ENCODE measurements around the gene GCHFR. TPM values are rescaled to one million over a fixed set of nuclear protein-coding genes. Genes with fewer than 3 reads are reported as not detected.

The GCHFR gene
- total and polyA plus RNA-seq, 2 of the 4 experiments (the other 2 are of a cell fraction), result 2.3 to 6.5 TPM

DNA sequence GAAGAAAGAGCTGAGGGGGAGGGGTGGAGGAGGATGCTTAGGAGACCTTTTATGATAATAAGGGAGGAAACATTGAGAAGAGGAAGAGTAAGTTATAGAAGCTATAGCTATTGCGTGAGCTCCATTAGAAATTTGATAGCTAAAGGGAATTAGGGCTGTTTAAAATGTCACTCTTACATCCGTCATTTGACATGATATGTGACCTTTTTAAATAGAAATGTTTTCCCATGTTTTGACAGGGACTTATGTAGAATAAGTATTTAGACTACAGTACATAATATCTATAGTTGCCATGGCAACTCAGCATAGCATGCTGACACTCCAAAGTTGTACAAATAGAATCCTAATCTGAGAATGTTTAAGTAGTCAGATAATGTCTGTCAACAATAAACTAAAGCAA, 49.7 kb upstream of the GCHFR start:
- H4K8ac ChIP-seq (ENCODE audit: low read depth in 2 of 2, low read length in 2 of 2), result no peak overlapping the region
- H3K4me2 ChIP-seq (ENCODE audit: low read depth, low read length), result no peak overlapping the region
- H3K9ac ChIP-seq (ENCODE audit: low read depth, low read length), result no peak overlapping the region
- ChIA-PET POLR2A (ENCODE audit: unreplicated experiment) (no interaction called here), CTCF (interaction anchor here (0.5 to 0.6 kb wide), 3 partner anchors 81 to 232 kb away, joined by 3 to 7 read pairs (median 5); no protein-coding TSS in a partner anchor)
- no peak overlapping the region for H2BK20ac ChIP-seq (ENCODE audit: low read depth, low read length)
- no peak overlapping the region for H3K14ac ChIP-seq (replicated peaks; ENCODE audit: low read depth, low read length)
- no peak overlapping the region for H4K91ac ChIP-seq (ENCODE audit: insufficient read depth, low read depth, low read length)
- peaks cover 3 to 6% of the 10 kb centered on the region in 2 experiments; a peak in 2 of 4 replicates for H3K79me1 ChIP-seq (ENCODE audit: low read depth in 1 of 2, low read length in 2 of 2)
- intact Hi-C loops (cut with micrococcal nuclease) (no loop called here), dilution Hi-C loops (cut with HindIII; ENCODE audit: low sequenced_read_pairs, unreplicated experiment) (no loop called here), in situ Hi-C loops (cut with MboI; ENCODE audit: low sequenced_read_pairs) (no loop called here)
- H4K20me1 ChIP-seq (ENCODE audit: insufficient read depth, low read length), result no peaks in the 10 kb centered on the region
- no peak for TF ChIP-seq CHD1 (IDR thresholded peaks at IDR 0.05; ENCODE audit: low read depth, low read length)
- no peak for TF ChIP-seq RCOR1 (IDR thresholded peaks at IDR 0.05; ENCODE audit: insufficient replicate concordance, low read length)
- TF ChIP-seq MAZ (IDR thresholded peaks at IDR 0.05; ENCODE audit: borderline replicate concordance, low read depth, low read length), result no peak
- TF ChIP-seq CTCF (conservative IDR thresholded peaks at IDR 0.05; ENCODE audit: low read depth, low read length), result no peak
- TF ChIP-seq CEBPB (IDR thresholded peaks at IDR 0.05; ENCODE audit: low read depth, low read length), result no peak
- no peak for TF ChIP-seq SMC3 (IDR thresholded peaks at IDR 0.05; ENCODE audit: low read depth, low read length)
- TF ChIP-seq RFX5 (IDR thresholded peaks at IDR 0.05; ENCODE audit: low read depth, low read length), result no peak
- H3K23ac ChIP-seq (ENCODE audit: low read depth, low read length), result no peak overlapping the region
- peaks cover 3% of the 10 kb centered on the region; the same call in 1 of the 2 replicates for H3K36me3 ChIP-seq (ENCODE audit: control insufficient read depth, insufficient read depth, low read length)
- DNase-seq, result no peak
- H3K4ac ChIP-seq (ENCODE audit: low read depth, low read length), result no peak overlapping the region
- no peaks in the 10 kb centered on the region for H3K9me3 ChIP-seq (ENCODE audit: control insufficient read depth, insufficient read depth, low read length)
- no peaks in the 10 kb centered on the region for H3K4me1 ChIP-seq (ENCODE audit: control insufficient read depth, insufficient read depth, low read length)
- H2AFZ ChIP-seq (replicated peaks; ENCODE audit: low read length, poor library complexity), result no peak overlapping the region
- H2BK120ac ChIP-seq (ENCODE audit: low read depth, low read length), result no peak overlapping the region
- no peak overlapping the region for H2AK9ac ChIP-seq (replicated peaks; ENCODE audit: low read depth, low read length, poor library complexity)
- H3K27me3 ChIP-seq (ENCODE audit: control insufficient read depth, insufficient read depth, low read length), result no peaks in the 10 kb centered on the region
- no peak overlapping the region for H2AK5ac ChIP-seq (ENCODE audit: low read depth, low read length)
- no peak overlapping the region for H2BK5ac ChIP-seq (ENCODE audit: low read depth, low read length, poor library complexity, severe bottlenecking)
- WGBS, 2 experiments (ENCODE audit: extremely low coverage in 2 of 2, insufficient read length in 1 of 2), result no CpG with 5 or more reads among the region's 2 CpGs
- H3K9me1 ChIP-seq (ENCODE audit: insufficient read depth, low read length), result no peaks in the 10 kb centered on the region
- no peak for ATAC-seq (ENCODE audit: low read depth)
- BruUV-seq (replicated peaks), result no TSS peak
- H4K5ac ChIP-seq (ENCODE audit: low read depth, low read length), result no peak overlapping the region
- H3K4me3 ChIP-seq (ENCODE audit: insufficient read depth, low read depth, low read length), result no peak overlapping the region
- no peak overlapping the region for H3K27ac ChIP-seq (ENCODE audit: insufficient read depth, low read length)
- no peak overlapping the region for H2BK15ac ChIP-seq (ENCODE audit: low read depth, low read length)
- H3K18ac ChIP-seq (ENCODE audit: low read depth, low read length), result no peak overlapping the region
- H3K56ac ChIP-seq (ENCODE audit: extremely low read depth, insufficient read depth, low read length), result no peak overlapping the region

Measured in IMR-90 (cell line).